IPS-20b (cell line): ENCODE results near the gene B3GALT6.
"Not testable (repeated sequence)": the region's sequence is repeated elsewhere in the genome, so short reads cannot be mapped to it uniquely, and the experiment has no call there.

Source experiments
- H3K27ac ChIP-seq: one replicate; pipeline ENCODE4 v1.5.1; 2013; ENCODE audit warnings: low read length
- H3K27me3 ChIP-seq: 2 replicates; pipeline ENCODE4 v1.6.1; 2013; ENCODE audit warnings: mild to moderate bottlenecking, low read length, inconsistent platforms; ENCODE audit not compliant: insufficient read depth
- H3K36me3 ChIP-seq: 2 replicates; pipeline ENCODE4 v1.6.1; 2013; ENCODE audit warnings: low read depth, mild to moderate bottlenecking, inconsistent platforms, low read length, moderate library complexity; ENCODE audit not compliant: insufficient read depth
- H3K4me1 ChIP-seq: 2 replicates; pipeline ENCODE4 v1.6.1; 2013; ENCODE audit warnings: mild to moderate bottlenecking, control low read depth, inconsistent platforms, low read length, moderate library complexity; ENCODE audit not compliant: insufficient read depth
- H3K4me3 ChIP-seq: 2 replicates; pipeline ENCODE4 v1.5.1; 2013; ENCODE audit warnings: mild to moderate bottlenecking, low read length, inconsistent platforms
- H3K9ac ChIP-seq: 2 replicates; pipeline ENCODE4 v1.6.1; 2013; ENCODE audit warnings: low read depth, mild to moderate bottlenecking, inconsistent platforms, low read length, moderate library complexity
- H3K9me3 ChIP-seq: 2 replicates; pipeline ENCODE4 v1.6.1; 2013; ENCODE audit warnings: mild to moderate bottlenecking, low read depth, low read length, inconsistent platforms; ENCODE audit not compliant: insufficient read depth

Gene B3GALT6

DNA sequence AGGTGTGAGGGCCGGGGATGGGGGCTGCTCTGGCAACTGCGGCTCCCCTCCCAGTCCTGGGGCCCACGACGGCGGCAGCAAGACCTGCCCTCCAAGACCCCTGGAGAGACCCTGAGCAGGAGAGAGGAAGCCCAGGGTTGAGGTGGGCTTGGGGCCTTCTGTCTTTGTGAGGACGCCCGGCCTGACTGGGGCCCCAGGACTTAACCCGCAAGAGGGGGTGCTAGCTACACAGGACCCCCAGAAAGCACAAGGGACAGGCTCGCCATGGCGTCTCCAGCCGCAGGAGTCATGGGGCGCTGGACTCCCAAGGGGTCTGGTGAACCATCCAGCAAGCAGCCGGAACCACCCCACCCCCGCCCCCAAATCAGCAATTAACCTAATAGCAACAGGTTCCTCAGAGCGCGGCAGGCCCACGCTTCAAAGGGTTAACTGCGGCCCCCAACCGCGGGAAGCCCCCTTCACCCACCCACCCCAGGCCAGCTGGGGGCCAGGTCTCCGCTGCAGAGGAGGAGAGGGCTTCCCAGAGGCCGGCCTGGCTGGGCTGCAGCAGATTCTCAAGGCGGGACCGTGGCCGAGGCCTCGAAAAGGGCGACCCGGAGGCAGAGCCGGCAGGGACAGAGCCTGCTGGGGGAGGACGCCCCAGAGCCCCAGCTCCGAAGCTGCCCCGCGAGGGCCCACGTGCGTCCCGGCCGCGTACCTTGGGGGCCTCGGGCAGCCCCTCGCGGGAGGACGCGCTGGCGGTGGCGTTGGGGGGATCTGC lies 14.0 kb downstream of the B3GALT6 start:
- no peaks in the 10 kb centered on the region for H3K4me1 ChIP-seq
- H3K36me3 ChIP-seq: no peaks in the 10 kb centered on the region
- H3K27ac ChIP-seq: no peak overlapping the region
- peaks cover 29% of the 10 kb centered on the region for H3K27me3 ChIP-seq
- no peak overlapping the region for H3K9ac ChIP-seq
- no peaks in the 10 kb centered on the region for H3K9me3 ChIP-seq
- no peak overlapping the region for H3K4me3 ChIP-seq

DNA sequence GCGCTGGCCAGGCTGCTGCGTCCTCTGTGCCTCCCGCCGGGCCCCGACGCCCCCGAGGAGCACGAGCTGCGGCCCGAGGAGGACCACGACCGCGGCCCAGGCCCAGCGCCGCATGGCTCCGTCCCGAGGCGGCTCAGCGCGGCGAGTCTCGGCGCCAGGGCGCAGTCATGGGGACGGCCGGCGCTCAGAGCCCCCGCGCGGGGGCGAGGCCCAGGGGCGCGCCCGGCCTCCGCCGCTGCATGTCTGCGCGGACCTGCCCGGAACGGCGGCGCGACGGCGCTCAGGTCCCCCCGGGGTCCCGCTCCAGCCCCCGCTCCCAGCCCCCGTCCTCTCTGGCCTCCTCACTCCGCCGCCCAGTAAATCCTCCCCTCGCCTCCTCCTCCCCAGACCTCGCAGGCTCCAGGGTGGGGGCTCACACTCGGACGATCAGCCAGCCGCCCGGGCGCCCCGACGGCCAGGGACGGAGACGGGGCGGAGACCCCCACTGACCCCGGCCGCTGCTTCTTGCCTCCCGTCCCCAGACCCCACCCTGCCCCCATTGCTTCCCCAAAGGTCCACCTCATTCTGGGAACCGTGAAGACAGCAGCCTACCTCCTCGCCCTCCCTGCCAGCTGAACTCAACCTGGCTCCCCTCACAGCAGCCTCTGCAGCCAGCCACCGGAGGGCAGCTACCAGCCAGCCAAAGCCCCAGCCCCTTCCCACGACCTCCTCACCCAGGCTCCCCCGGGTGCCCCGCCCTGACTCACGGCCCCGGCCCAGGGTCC lies 14.7 kb downstream of the B3GALT6 start, which contains the start of gene C1QTNF12:
C1QTNF12 (minus strand) TSS at position 146 of the 764 bp plus-strand sequence; CDS start at position 114, 32 bp downstream.
- Histone ChIP-seq H3K27me3 (peaks cover 29% of the 10 kb centered on the region), H3K36me3 (no peaks in the 10 kb centered on the region), H3K4me1 (no peaks in the 10 kb centered on the region), H3K9me3 (no peaks in the 10 kb centered on the region), H3K27ac (no peak within 1 kb of the TSS), H3K4me3 (peak within 1 kb of the TSS; percentile 14; the same call in 1 of the 2 replicates), H3K9ac (no peak within 1 kb of the TSS)

DNA sequence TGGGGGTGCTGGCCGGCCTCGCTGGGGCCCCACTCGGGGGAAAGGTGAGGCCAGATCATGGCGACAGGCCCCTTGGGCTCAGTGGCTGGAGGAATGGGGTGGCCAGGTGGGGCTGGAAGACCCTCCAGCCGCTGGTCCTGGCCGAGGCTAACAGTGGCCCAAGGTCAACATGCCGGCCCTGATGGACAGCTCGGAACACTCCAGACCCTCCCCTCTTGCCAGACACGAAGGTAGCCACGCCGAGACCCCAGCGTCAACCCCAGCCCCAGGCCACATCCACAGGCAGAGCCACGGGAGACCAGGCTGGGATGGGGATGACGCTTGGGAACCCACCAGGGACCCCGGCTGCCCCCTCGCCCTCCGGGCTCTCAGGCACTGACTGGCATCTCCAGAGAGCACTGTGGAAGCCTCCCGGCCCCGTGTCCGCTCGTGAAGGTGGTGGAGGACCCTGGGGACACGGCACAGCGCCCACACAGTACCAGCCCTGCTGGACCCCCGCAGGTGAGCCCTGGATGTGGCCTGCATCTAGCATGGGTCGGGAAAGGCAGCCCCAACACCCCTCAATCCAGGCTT lies 15.4 kb downstream of the B3GALT6 start:
- Histone ChIP-seq H3K4me3 (no peak overlapping the region; the same call in 1 of the 2 replicates), H3K9me3 (no peaks in the 10 kb centered on the region), H3K36me3 (no peaks in the 10 kb centered on the region), H3K9ac (no peak overlapping the region), H3K4me1 (no peaks in the 10 kb centered on the region), H3K27ac (no peak overlapping the region), H3K27me3 (peaks cover 29% of the 10 kb centered on the region)

DNA sequence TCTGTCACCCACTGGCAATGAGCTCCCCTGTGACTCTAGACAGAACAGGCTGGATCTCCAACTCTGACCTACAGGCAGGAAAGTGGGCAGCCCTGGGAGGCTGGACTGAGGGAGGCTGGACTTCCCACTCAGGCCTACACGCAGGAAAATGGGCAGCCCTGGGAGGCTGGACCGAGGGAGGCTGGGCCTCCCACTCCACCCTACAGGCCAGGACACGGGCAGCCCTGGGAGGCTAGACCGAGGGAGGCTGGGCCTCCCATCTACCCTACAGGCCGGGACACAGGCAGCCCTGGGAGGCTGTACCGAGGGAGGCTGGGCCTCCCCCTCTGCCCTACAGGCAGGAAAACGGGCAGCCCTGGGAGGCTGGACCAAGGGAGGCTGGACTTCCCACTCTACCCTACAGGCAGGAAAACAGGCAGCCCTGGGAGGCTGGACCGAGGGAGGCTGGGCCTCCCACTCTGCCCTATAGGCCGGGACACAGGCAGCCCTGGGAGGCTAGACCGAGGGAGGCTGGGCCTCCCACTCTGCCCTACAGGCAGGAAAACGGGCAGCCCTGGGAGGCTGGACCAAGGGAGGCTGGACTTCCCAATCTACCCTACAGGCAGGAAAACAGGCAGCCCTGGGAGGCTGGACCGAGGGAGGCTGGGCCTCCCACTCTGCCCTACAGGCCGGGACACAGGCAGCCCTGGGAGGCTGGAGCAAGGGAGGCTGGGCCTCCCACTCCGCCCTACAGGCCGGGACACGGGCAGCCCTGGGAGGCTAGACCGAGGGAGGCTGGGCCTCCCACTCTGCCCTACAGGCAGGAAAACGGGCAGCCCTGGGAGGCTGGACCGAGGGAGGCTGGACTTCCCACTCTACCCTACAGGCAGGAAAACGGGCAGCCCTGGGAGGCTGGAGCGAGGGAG lies 16.2 kb downstream of the B3GALT6 start:
- H3K4me1 ChIP-seq, H3K9ac ChIP-seq, H3K36me3 ChIP-seq: not testable (repeated sequence)

DNA sequence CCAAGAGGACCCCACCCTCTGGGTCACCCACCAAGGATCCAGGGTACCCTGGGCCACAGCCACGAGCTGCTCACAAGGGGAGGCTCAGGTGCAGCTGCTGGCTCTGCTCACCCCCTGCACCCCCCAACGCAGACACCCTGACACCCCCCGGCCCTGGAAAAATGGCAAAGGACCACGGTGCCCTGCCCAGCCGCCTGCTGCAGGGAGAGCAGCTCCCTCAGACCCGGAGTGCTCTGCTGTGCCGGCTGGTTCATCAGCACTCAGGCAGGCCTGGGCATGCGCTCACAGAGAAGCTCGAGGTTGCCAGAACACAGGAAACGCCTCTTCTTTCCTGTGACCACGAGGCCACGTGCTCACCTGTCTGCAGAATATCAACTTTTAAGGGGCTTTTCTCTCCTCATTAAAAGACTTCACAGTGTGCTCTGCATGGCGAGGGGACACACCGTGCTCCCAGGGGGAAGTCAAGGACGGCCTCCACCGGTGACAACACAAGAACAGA lies 18.8 kb downstream of the B3GALT6 start:
- no peak overlapping the region for H3K4me3 ChIP-seq
- no peak overlapping the region for H3K27ac ChIP-seq
- H3K27me3 ChIP-seq: peaks cover 23% of the 10 kb centered on the region
- H3K9me3 ChIP-seq: no peaks in the 10 kb centered on the region
- H3K36me3 ChIP-seq: peaks cover 25% of the 10 kb centered on the region
- no peaks in the 10 kb centered on the region for H3K4me1 ChIP-seq
- no peak overlapping the region for H3K9ac ChIP-seq

More for the DNA sequence above, 16.2 kb downstream of the B3GALT6 start:
- H3K27me3 ChIP-seq: peaks cover 29% of the 10 kb centered on the region
- not testable (repeated sequence) for H3K27ac ChIP-seq, H3K9me3 ChIP-seq, H3K4me3 ChIP-seq

DNA sequence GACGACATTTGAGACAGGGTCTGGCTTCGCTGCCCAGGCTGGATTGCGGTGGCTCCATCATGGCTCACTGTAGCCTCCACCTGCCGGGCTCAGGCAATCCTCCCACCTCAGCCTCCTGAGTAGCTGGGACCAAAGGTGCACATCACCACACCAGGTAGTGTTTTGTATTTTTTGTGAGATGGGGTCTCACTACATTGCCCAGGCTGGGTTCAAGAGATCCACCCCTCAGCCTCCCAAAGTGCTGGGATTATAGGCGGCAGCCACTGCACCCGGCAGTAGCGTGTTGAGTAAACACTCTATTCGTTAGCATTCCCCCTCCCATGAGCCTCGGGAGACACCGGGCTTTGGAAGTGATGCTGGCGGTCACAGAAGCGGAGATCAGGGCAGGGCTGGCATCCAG lies 21.3 kb downstream of the B3GALT6 start:
- Histone ChIP-seq H3K4me3 (no peak overlapping the region), H3K36me3 (peaks cover 37% of the 10 kb centered on the region), H3K9ac (no peak overlapping the region), H3K9me3 (no peaks in the 10 kb centered on the region), H3K4me1 (0 out of 2 replicates have a peak, but pooled peaks cover 3% of the 10 kb centered on the region), H3K27me3 (no peaks in the 10 kb centered on the region), H3K27ac (no peak overlapping the region)

DNA sequence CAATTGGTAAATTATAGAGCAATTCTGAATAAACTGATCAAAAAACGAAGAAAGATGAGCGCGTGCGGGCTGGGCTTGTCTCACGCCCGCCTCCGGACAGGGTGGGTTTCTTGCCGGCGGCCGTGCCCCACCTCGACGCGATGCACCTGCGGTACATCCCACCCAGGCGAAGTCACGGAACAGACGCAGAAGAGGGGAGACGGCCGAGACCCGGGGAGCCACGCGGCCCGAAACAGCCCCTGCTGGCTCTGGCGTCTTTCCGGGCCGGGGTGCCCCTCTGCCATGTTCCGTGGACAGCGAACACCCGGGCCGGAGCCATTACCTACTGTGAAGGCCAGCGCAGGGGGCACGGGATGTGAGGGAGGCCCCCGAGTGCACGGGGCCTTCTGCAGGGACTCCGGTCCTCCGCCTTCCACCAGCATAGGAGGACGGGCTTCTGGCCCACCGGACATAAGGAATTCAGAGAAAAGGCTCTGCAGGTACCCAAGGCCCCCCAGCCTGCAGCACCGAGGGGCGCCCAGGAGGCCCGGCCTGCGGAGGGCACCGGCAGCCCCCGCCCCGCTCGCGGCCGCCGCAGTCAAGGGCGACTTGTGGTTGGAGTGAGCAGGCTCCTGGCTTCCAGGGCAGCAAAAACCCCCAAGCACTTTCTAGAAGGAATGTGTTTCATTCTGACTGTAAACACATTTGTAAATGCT lies 22.1 kb downstream of the B3GALT6 start:
- no peak overlapping the region for H3K4me3 ChIP-seq

DNA sequence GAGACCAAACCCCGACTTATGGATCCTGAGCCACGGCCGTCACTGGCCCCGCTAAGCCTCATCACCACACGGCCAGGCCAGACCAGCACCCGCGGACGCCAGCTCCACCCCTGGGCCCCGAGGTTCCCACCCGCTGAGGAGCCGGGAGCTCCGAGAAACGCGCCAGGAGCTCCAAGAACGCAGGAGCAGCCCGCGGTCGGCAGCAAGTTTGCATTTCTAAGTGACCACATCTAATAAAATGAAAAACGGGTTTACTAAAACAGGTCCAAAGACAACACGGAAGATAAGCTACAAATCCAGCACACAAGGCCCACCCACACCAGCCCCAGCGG lies 22.6 kb downstream of the B3GALT6 start:
- H3K9me3 ChIP-seq: no peaks in the 10 kb centered on the region
- 0 out of 2 replicates have a peak, but pooled peaks cover 3% of the 10 kb centered on the region for H3K4me1 ChIP-seq
- peaks cover 47% of the 10 kb centered on the region for H3K36me3 ChIP-seq
- H3K27ac ChIP-seq: no peak overlapping the region
- H3K9ac ChIP-seq: no peak overlapping the region
- H3K27me3 ChIP-seq: no peaks in the 10 kb centered on the region
- no peak overlapping the region for H3K4me3 ChIP-seq

More for the DNA sequence above, 22.1 kb downstream of the B3GALT6 start:
- no peaks in the 10 kb centered on the region for H3K9me3 ChIP-seq
- H3K27ac ChIP-seq: no peak overlapping the region
- peaks cover 43% of the 10 kb centered on the region for H3K36me3 ChIP-seq
- H3K9ac ChIP-seq: no peak overlapping the region
- H3K4me1 ChIP-seq: 0 out of 2 replicates have a peak, but pooled peaks cover 3% of the 10 kb centered on the region
- H3K27me3 ChIP-seq: no peaks in the 10 kb centered on the region

DNA sequence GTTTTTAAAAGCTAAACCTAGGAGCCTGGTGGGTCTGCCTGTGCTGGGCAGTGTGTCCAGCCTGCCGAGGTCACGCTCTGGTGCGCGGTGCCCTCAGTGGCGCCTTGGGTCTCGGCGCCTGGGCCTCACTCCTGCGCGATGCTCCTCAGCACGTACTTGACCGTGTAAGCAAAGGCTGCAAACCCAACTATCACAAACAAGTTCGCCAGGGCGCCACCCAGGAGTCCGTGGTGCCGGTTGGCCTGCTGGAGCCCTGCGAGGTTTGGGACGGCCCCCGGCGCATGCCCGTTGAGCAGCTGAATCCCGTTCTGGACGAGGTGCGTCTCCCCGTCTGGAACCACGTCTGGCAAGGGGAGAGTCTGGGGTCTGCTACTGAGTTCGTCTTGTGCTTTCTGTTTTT lies 23.0 kb downstream of the B3GALT6 start:
- no peak overlapping the region for H3K27ac ChIP-seq
- H3K9me3 ChIP-seq: no peaks in the 10 kb centered on the region
- H3K36me3 ChIP-seq: peaks cover 51% of the 10 kb centered on the region
- H3K27me3 ChIP-seq: no peaks in the 10 kb centered on the region
- H3K4me1 ChIP-seq: 0 out of 2 replicates have a peak, but pooled peaks cover 3% of the 10 kb centered on the region
- H3K9ac ChIP-seq: no peak overlapping the region
- H3K4me3 ChIP-seq: no peak overlapping the region

DNA sequence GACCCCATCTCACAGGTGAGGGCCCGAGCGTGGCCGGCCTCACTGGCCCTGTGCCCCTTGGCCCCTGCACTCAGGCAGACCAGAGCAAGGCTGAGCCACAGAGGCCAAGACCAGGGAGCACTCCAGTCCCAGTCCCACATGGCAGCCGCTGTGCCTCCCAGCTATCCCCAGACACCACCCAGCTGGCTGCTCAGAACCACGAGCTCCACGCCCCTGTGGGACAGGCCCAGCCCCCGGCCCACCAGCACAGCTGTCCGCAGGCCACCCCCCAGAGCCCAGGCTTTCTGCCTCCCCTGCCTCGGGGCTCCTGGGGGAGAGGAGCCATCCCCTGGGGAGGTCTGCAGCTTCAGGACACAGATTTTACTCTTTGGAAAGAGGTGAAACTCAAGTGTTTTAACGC lies 23.6 kb downstream of the B3GALT6 start:
- Histone ChIP-seq H3K27me3 (no peaks in the 10 kb centered on the region), H3K9ac (no peak overlapping the region), H3K4me3 (no peak overlapping the region), H3K4me1 (0 out of 2 replicates have a peak, but pooled peaks cover 3% of the 10 kb centered on the region), H3K9me3 (no peaks in the 10 kb centered on the region), H3K36me3 (peaks cover 55% of the 10 kb centered on the region), H3K27ac (no peak overlapping the region)
